Measurements from ENCODE around the gene ETV4. TPM values are rescaled to one million over a fixed set of nuclear protein-coding genes. Genes with fewer than 3 reads are reported as not detected.

ETV4 gene
- polyA plus RNA-seq, 2 of the 4 experiments (the other 2 are of a cell fraction): 18.5 to 39.1 TPM

Other genes with a start within 250 kb of the ETV4 start
- 21.0 and 21.1 TPM in 2 replicates for gene ARL4D, start 147.3 kb downstream of the ETV4 start, polyA plus RNA-seq (2011; rRNA removed)
- 9.9 to 11.9 TPM (median 11.7 TPM) in 3 replicates for gene ARL4D, start 147.3 kb downstream of the ETV4 start, polyA plus RNA-seq (2017; fragmentation: RNase III; extraction: RNeasy Plus Mini Kit Qiagen cat#74134 plus additional on column Dnase treatment)
- 66.0 and 70.4 TPM in 2 replicates for gene DHX8, start 62.4 kb downstream of the ETV4 start, polyA plus RNA-seq (2011; rRNA removed)
- 32.0 to 33.9 TPM (median 33.2 TPM) in 3 replicates for gene DHX8, start 62.4 kb downstream of the ETV4 start, polyA plus RNA-seq (2017; fragmentation: RNase III; extraction: RNeasy Plus Mini Kit Qiagen cat#74134 plus additional on column Dnase treatment)
- not detected in 2 replicates for gene MEOX1, start 115.6 kb upstream of the ETV4 start, polyA plus RNA-seq (2011; rRNA removed)
- not detected in 3 replicates for gene MEOX1, start 115.6 kb upstream of the ETV4 start, polyA plus RNA-seq (2017; fragmentation: RNase III; extraction: RNeasy Plus Mini Kit Qiagen cat#74134 plus additional on column Dnase treatment)
- 0.03 TPM in 1 of 2 replicates, not detected in the other for gene SOST, start 212.5 kb upstream of the ETV4 start, polyA plus RNA-seq (2011; rRNA removed)
- gene SOST, start 212.5 kb upstream of the ETV4 start, polyA plus RNA-seq (2017; fragmentation: RNase III; extraction: RNeasy Plus Mini Kit Qiagen cat#74134 plus additional on column Dnase treatment): 0.05 to 0.07 TPM (median 0.05 TPM) in 3 replicates
- 60.2 and 62.2 TPM in 2 replicates for gene DUSP3, start 232.6 kb upstream of the ETV4 start, polyA plus RNA-seq (2011; rRNA removed)
- 54.7 to 60.0 TPM (median 57.2 TPM) in 3 replicates for gene DUSP3, start 232.6 kb upstream of the ETV4 start, polyA plus RNA-seq (2017; fragmentation: RNase III; extraction: RNeasy Plus Mini Kit Qiagen cat#74134 plus additional on column Dnase treatment)
- 0.04 TPM in 1 of 2 replicates, not detected in the other for gene CFAP97D1, start 234.1 kb upstream of the ETV4 start, polyA plus RNA-seq (2011; rRNA removed)
- 0.03 to 0.04 TPM in 2 of 3 replicates, not detected in the other for gene CFAP97D1, start 234.1 kb upstream of the ETV4 start, polyA plus RNA-seq (2017; fragmentation: RNase III; extraction: RNeasy Plus Mini Kit Qiagen cat#74134 plus additional on column Dnase treatment)